H1 (cell line): ENCODE data around the gene ZBTB16. TPM values are rescaled to one million over a fixed set of nuclear protein-coding genes. Genes with fewer than 3 reads are reported as not detected.

Experiments
- KDM5A ChIP-seq: fragments of 200-600 bp; IDR thresholded peaks from 2 replicates; pipeline ENCODE4 v1.7.1; 2012; ENCODE audit warnings: mild to moderate bottlenecking, low read length, inconsistent platforms, mixed read lengths
- polyA plus RNA-seq, 7 experiments: library from polyadenylated mRNA; depleted of rRNA in 3 of 7; stranded (reverse) in 5 of 7; unstranded in 2 of 7; fragments of >200 nt in 5 of 7; fragments of 200-250 nt in 2 of 7; gene quantifications; 1 replicate in 5 of 7; 2 replicates in 1 of 7; 4 replicates in 1 of 7; pipeline versions ENCODE4 v1.2.1 to v1.2.3, GENCODE V29; 2011 to 2013; ENCODE audit warnings: missing spikeins in 2 of 7, mixed read lengths in 2 of 7
- total RNA-seq: library from RNA; stranded (reverse); fragmentation: NEBNext Ultra II Directional; extraction: Animal tissue kit (Norgen Biotek cat#: 25700); gene quantifications from 2 replicates; pipeline ENCODE4 v1.2.1, GENCODE V29; 2021

Gene ZBTB16
- total and polyA plus RNA-seq, 2 of the 8 experiments (the other 6 are each of a cell fraction or from before 2014, with no cell fraction given), result 0.12 to 0.61 TPM

- TF ChIP-seq KDM5A, result no peak
These were observed 142.6 kb downstream of the ZBTB16 start (continued) for GRCh38 chr11:114202011-114202609.
